MM.1S (cell line): ENCODE data around the gene PDE6B.

Source experiments
- EZH2 ChIP-seq: fragments of 300-600 bp; sonication (generic); optimal IDR thresholded peaks from 2 replicates; pipeline ENCODE3; 2017; ENCODE audit warnings: low read depth, mild to moderate bottlenecking, antibody characterized with exemption, low read length, mixed read lengths
- TF ChIP-seq, protein P1 (sequence below): fragments of 300-600 bp; sonication (generic); IDR thresholded peaks from 2 replicates; pipeline ENCODE4 v1.5.1; 2016; ENCODE audit warnings: antibody characterized with exemption, low read length, mixed read lengths

DNA sequence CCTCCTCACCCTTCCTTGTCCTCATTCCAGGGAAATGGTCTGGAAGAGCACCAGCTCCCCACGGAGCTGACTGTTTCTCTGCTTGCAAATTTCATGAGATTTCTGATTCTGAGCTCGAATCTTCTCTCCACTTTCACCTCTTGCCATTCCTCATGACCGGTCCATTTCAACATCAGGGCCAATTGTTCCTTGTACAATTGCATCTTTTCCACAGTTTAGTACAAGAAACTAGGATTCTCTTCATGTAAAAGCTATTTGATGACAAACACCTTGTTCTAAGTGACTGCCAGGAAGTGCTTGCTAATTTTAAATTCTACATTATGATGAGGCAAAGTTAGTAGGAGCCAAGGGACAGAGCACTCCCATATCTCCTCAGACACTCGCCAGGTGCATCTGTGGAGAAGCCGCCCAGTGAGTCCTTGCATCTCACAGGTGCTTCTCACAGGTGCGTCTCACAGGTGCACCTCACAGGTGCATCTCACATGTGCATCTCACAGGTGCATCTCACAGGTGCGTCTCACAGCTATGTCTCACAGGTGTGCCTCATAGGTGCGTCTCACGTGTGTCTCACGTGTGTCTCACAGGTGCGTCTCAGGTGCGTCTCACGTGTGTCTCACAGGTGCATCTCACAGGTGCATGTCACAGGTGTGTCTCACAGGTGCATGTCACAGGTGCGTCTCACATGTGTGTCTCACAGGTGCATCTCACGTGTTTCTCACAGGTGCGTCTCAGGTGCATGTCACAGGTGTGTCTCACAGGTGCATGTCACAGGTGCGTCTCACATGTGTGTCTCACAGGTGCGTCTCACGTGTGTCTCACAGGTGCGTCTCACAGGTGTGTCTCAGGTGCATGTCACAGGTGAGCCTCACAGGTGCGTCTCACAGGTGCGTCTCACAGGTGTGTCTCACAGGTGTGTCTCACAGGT, 3.0 kb upstream of the PDE6B start:
- TF ChIP-seq, protein P1, sequence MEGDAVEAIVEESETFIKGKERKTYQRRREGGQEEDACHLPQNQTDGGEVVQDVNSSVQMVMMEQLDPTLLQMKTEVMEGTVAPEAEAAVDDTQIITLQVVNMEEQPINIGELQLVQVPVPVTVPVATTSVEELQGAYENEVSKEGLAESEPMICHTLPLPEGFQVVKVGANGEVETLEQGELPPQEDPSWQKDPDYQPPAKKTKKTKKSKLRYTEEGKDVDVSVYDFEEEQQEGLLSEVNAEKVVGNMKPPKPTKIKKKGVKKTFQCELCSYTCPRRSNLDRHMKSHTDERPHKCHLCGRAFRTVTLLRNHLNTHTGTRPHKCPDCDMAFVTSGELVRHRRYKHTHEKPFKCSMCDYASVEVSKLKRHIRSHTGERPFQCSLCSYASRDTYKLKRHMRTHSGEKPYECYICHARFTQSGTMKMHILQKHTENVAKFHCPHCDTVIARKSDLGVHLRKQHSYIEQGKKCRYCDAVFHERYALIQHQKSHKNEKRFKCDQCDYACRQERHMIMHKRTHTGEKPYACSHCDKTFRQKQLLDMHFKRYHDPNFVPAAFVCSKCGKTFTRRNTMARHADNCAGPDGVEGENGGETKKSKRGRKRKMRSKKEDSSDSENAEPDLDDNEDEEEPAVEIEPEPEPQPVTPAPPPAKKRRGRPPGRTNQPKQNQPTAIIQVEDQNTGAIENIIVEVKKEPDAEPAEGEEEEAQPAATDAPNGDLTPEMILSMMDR, result no peak
- TF ChIP-seq EZH2, result no peak
